A549 (cell line): ENCODE results near the gene CMTM1. TPM values are rescaled to one million over a fixed set of nuclear protein-coding genes. Genes with fewer than 3 reads are reported as not detected.

ENCODE experiments used
- ATAC-seq, 2 experiments: fragments of 200-7000 bp in 1 of 2; fragments of >200 bp in 1 of 2; cut with Nextera tagmentation in 1 of 2; cut with Tn5 transposase in 1 of 2; 3 replicates each; pipeline versions ENCODE4 v1.8.0 to v1.9.1; 2018 to 2020; ENCODE audit warnings: mild to moderate bottlenecking in 1 of 2, moderate library complexity in 1 of 2
- CTCF ChIA-PET: fragments of 300-600 bp; sonication (Branson Sonifier 250); formaldehyde crosslinking; extraction: SDS; loops from one replicate; lab custom pipeline; 2021; ENCODE audit warnings: antibody characterized with exemption, inconsistent platforms; lab: Yijun Ruan, JAX
- POLR2A ChIA-PET: fragments of 350-600 bp; formaldehyde crosslinking; extraction: SDS; loops from one replicate; lab custom pipeline; 2021; ENCODE audit warnings: antibody characterized with exemption, inconsistent platforms; lab: Yijun Ruan, JAX
- DNase-seq, 2 experiments: peaks; one replicate each; pipeline versions ENCODE4 v3.0.0 to v3.0.0-alpha.2; 2011 to 2016; ENCODE audit warnings: low read depth in 1 of 2, low spot score in 1 of 2
- FAIRE-seq: peaks from 2 replicates; lab custom pipeline; 2011; peaks lifted over from hg19 to GRCh38; lab: Jason Lieb, UNC
- H3K27ac ChIP-seq, 2 experiments: fragments of >200 bp; sonication (Bioruptor Twin); formaldehyde crosslinking; 3 replicates each; pipeline ENCODE4 v1.5.1; 2016 to 2017
- H3K4me1 ChIP-seq: fragments of >200 bp; sonication (Bioruptor Twin); formaldehyde crosslinking; 3 replicates; pipeline ENCODE4 v1.6.1; 2016
- H3K4me2 ChIP-seq: fragments of >200 bp; sonication (Bioruptor Twin); formaldehyde crosslinking; 3 replicates; pipeline ENCODE4 v1.6.1; 2016
- H3K4me3 ChIP-seq: fragments of >200 bp; sonication (Bioruptor Twin); formaldehyde crosslinking; 3 replicates; pipeline ENCODE4 v1.5.1; 2016
- H3K9me3 ChIP-seq: fragments of >200 bp; sonication (Bioruptor Twin); formaldehyde crosslinking; 3 replicates; pipeline ENCODE4 v1.6.1; 2016
- BHLHE40 ChIP-seq: IDR thresholded peaks from 2 replicates; pipeline ENCODE4 v1.6.1; 2012; ENCODE audit warnings: low read depth, low read length, inconsistent platforms
- CHD4 ChIP-seq: fragments of 200-600 bp; sonication (generic); IDR thresholded peaks from 2 replicates; pipeline ENCODE4 v1.6.1; 2016; ENCODE audit warnings: antibody characterized with exemption, mild to moderate bottlenecking, borderline replicate concordance
- EP300 ChIP-seq, 2 experiments: fragments of >200 bp; sonication (Bioruptor Twin); formaldehyde crosslinking; IDR thresholded peaks; 2 replicates in 1 of 2; 3 replicates in 1 of 2; pipeline ENCODE4 v1.6.1; 2016 to 2017
- ESRRA ChIP-seq: fragments of 150-350 bp; IDR thresholded peaks from 2 replicates; pipeline ENCODE4 v1.6.1; 2014; ENCODE audit warnings: mild to moderate bottlenecking, low read length, borderline replicate concordance
- FOSB ChIP-seq: fragments of 250-450 bp; sonication (Bioruptor Pico); IDR thresholded peaks from 2 replicates; pipeline ENCODE4 v1.5.0; 2020; ENCODE audit warnings: mild to moderate bottlenecking, moderate library complexity
- FOSL2 ChIP-seq, 2 experiments: fragments of 450-650 bp in 1 of 2; fragments of >200 bp in 1 of 2; sonication (Bioruptor Twin) in 1 of 2; formaldehyde crosslinking; IDR thresholded peaks; 2 replicates each; pipeline versions ENCODE4 v1.5.0 to v1.6.1; 2016 to 2020; ENCODE audit warnings: mild to moderate bottlenecking in 1 of 2, moderate library complexity in 1 of 2
- FOXS1 ChIP-seq: fragments of 250-450 bp; sonication (Bioruptor Pico); IDR thresholded peaks from 2 replicates; pipeline ENCODE4 v1.5.0; 2020; ENCODE audit warnings: mild to moderate bottlenecking, moderate library complexity
- GATA3 ChIP-seq: IDR thresholded peaks from 2 replicates; pipeline ENCODE4 v1.6.1; 2012; ENCODE audit warnings: borderline replicate concordance
- HEYL ChIP-seq: fragments of 250-450 bp; sonication (Bioruptor Pico); IDR thresholded peaks from 2 replicates; pipeline ENCODE4 v1.8.0; 2021; ENCODE audit warnings: mild to moderate bottlenecking, moderate library complexity
- HOXA7 ChIP-seq: fragments of 250-450 bp; sonication (Bioruptor Pico); IDR thresholded peaks from 2 replicates; pipeline ENCODE4 v1.5.0; 2020; ENCODE audit warnings: mild to moderate bottlenecking, moderate library complexity
- HOXB13 ChIP-seq: fragments of 250-450 bp; sonication (Bioruptor Pico); IDR thresholded peaks from 2 replicates; pipeline ENCODE4 v1.5.0; 2020; ENCODE audit warnings: low read depth, mild to moderate bottlenecking, moderate library complexity
- MAFK ChIP-seq: fragments of 450-650 bp; IDR thresholded peaks from 2 replicates; pipeline ENCODE4 v1.6.1; 2014; ENCODE audit not compliant: partially characterized antibody
- MAX ChIP-seq: IDR thresholded peaks from 2 replicates; pipeline ENCODE4 v1.6.1; 2012
- MAZ ChIP-seq: fragments of 150-350 bp; IDR thresholded peaks from 2 replicates; pipeline ENCODE4 v1.6.1; 2014; ENCODE audit warnings: antibody characterized with exemption, low read depth, low read length, borderline replicate concordance
- POLR2A ChIP-seq: IDR thresholded peaks from 2 replicates; pipeline ENCODE4 v1.6.1; 2012; ENCODE audit warnings: mild to moderate bottlenecking, low read length
- SREBF2 ChIP-seq: fragments of 450-650 bp; IDR thresholded peaks from 2 replicates; pipeline ENCODE4 v1.6.1; 2014; ENCODE audit warnings: mild to moderate bottlenecking, moderate library complexity
- TP53 ChIP-seq: fragments of 250-450 bp; sonication (Bioruptor Pico); IDR thresholded peaks from 2 replicates; pipeline ENCODE4 v1.5.0; 2021; ENCODE audit warnings: mild to moderate bottlenecking, moderate library complexity
- ZC3H11A ChIP-seq: fragments of 450-650 bp; IDR thresholded peaks from 2 replicates; pipeline ENCODE4 v1.6.1; 2014; ENCODE audit warnings: antibody characterized with exemption, mild to moderate bottlenecking
- ZFP36 ChIP-seq: fragments of 450-650 bp; IDR thresholded peaks from 2 replicates; pipeline ENCODE4 v1.6.1; 2014; ENCODE audit warnings: borderline replicate concordance; ENCODE audit not compliant: partially characterized antibody
- WGBS: methylation state at CpG from one replicate; pipeline ENCODE4 v1.1.6; 2017; ENCODE audit errors: missing lambda C conversion rate; 5-methylcytosine and 5-hydroxymethylcytosine counted together
- polyA plus RNA-seq, 4 experiments: library from polyadenylated mRNA; depleted of rRNA in 3 of 4; stranded (reverse); fragments of >200 nt; fragmentation: RNase III in 1 of 4; extraction: RNeasy Plus Mini Kit Qiagen cat#74134 plus additional on column Dnase treatment in 1 of 4; gene quantifications; 2 replicates in 3 of 4; 3 replicates in 1 of 4; pipeline ENCODE4 v1.2.3, GENCODE V29; 2011 to 2017
- TF ChIP-seq, protein P1 (sequence below): fragments of >200 bp; sonication (Bioruptor Twin); formaldehyde crosslinking; IDR thresholded peaks from 3 replicates; pipeline ENCODE4 v1.5.1; 2016
- TF ChIP-seq, protein P2 (sequence below): fragments of 150-350 bp; IDR thresholded peaks from 2 replicates; pipeline ENCODE4 v1.6.1; 2014; ENCODE audit warnings: low read depth, mild to moderate bottlenecking, low read length
- TF ChIP-seq, protein P3 (sequence below): fragments of 450-650 bp; IDR thresholded peaks from 2 replicates; pipeline ENCODE4 v1.6.1; 2014; ENCODE audit warnings: antibody characterized with exemption
- TF ChIP-seq, protein P4 (sequence below): fragments of 200-600 bp; sonication (generic); IDR thresholded peaks from 2 replicates; pipeline ENCODE4 v1.6.1; 2016; ENCODE audit warnings: antibody characterized with exemption, mild to moderate bottlenecking, moderate library complexity

CMTM1 gene
- polyA plus RNA-seq, 2 of the 4 experiments (the other 2 are of a cell fraction) = 1.3 to 1.9 TPM

DNA sequence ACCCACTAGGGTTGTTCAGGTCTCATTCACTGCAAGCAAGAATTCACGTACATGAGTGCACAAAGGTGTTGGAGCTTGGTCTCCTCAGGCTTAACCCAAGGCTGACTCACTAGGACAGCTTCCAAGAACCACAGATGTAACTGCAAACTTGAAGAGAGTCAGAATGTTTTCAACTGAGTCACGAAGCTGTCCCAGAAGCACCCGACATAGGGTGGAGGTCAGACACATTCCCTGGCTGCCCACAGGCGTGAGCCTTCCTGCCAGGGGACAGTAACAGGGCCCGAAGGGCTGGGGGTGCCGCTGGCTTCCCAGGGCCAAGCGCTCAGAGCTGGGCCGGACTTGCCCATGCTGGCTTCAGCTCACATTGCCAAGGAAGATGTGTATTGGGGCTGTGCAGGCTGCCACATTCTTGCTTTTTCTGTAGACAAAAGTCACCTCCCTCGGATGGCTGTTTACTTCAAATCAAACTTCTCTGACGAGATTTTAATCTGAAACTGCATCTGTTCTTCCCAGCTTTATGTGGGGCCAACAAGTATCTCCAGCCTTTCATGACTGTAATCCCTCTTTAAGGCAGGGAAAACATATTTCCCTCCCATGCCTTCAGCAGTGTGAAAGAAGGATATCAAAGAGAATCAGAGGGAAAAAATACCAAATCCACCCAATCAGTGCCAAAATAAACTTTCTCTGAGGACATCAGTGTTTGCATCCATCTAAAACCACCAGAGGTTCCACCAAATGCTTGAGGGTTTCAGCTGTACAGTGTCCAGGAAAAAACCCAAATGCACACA, 52.5 kb downstream of the CMTM1 start:
- Histone ChIP-seq H3K4me3 (no peak overlapping the region), H3K4me2 (peak overlapping the region; percentile 33), H3K4me1 (peaks cover 24% of the 10 kb centered on the region), H3K9me3 (no peaks in the 10 kb centered on the region), H3K27ac (peak overlapping the region; percentile 37 to 69; a peak in 4 of 6 replicates)
- FAIRE-seq (no peak), DNase-seq (peak in 1 of 2 experiments; percentile 26), ATAC-seq (peak; percentile 32 to 59; a peak in 4 of 6 replicates)
- TF ChIP-seq MAZ (no peak), FOSL2 (IDR thresholded peaks at IDR 0.05) (0 out of 2 replicates have a peak, but pooled peaks have one; percentile 7), FOSL2 (CRISPR knock-in tag; IDR thresholded peaks at IDR 0.05) (no peak), MAX (0 out of 2 replicates have a peak, but pooled peaks have one; percentile 6)
- ChIA-PET CTCF (interaction anchor here (0.5 to 2.6 kb wide), 10 partner anchors 8 to 249 kb away, joined by 3 to 20 read pairs (median 4); no protein-coding TSS in a partner anchor), POLR2A (no interaction called here)
- 44% methylated on average over 6 of the region's 10 CpGs for WGBS

DNA sequence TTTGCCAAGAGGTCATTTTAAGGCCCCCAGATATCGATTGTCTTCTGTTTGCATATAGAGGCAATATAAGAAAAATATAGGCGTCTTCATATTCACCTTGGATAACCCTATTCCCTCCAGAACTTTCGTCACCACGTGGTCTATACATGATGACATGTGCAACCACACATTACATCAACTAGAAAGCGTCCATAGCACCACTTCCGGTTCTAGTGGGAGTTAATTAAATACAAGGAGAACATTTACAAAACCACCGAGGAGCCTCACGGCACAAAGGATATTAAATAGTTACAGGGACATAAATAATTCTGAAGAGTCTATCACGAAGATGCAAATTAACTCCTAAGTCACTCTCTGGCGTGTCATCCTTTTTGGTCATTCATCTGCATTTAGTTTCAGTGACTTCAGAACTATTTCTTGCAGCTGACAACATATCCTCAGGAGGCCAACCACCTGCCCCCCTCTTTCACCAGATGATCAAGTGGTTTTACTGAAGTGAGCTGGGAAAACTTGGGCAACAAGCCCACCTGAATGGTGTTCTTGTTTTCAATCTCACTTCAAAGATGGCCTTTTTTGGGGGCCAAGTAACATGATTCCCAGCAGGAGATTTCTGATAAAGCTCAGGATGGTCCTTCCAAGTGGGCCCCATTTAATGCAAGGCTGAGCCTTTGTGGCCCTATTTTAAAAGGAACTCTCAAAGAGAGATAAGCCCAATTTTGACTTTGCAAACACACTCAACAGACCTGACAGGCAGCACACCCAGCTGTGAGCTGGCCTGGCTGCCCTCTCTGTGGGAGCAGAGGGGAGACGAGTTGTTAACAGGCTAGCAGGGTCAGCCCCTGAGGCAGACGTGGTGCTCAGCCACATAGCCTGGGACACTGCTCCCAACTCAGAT, 53.5 kb downstream of the CMTM1 start:
- CTCF ChIA-PET = interaction anchor here (0.6 to 2.6 kb wide), 6 partner anchors 11 to 290 kb away, joined by 3 to 20 read pairs (median 3); no protein-coding TSS in a partner anchor
- no peak for TF ChIP-seq SREBF2
- no peak for TF ChIP-seq HOXB13 (CRISPR knock-in tag)
- TF ChIP-seq, protein P1, sequence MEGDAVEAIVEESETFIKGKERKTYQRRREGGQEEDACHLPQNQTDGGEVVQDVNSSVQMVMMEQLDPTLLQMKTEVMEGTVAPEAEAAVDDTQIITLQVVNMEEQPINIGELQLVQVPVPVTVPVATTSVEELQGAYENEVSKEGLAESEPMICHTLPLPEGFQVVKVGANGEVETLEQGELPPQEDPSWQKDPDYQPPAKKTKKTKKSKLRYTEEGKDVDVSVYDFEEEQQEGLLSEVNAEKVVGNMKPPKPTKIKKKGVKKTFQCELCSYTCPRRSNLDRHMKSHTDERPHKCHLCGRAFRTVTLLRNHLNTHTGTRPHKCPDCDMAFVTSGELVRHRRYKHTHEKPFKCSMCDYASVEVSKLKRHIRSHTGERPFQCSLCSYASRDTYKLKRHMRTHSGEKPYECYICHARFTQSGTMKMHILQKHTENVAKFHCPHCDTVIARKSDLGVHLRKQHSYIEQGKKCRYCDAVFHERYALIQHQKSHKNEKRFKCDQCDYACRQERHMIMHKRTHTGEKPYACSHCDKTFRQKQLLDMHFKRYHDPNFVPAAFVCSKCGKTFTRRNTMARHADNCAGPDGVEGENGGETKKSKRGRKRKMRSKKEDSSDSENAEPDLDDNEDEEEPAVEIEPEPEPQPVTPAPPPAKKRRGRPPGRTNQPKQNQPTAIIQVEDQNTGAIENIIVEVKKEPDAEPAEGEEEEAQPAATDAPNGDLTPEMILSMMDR = no peak
- no peak for TF ChIP-seq GATA3
- TF ChIP-seq EP300 (IDR thresholded peaks at IDR 0.05) = no peak
- TF ChIP-seq MAX = no peak
- no peak for TF ChIP-seq TP53 (CRISPR knock-in tag)
- TF ChIP-seq, all 56 proteins: peak for 0
- POLR2A ChIA-PET = no interaction called here
- no peak overlapping the region for H3K27ac ChIP-seq
- ATAC-seq = no peak
- no peak for FAIRE-seq
- no peak overlapping the region for H3K4me3 ChIP-seq
- DNase-seq = no peak
- WGBS = 88% methylated on average over 12 of the region's 12 CpGs
- H3K9me3 ChIP-seq = no peaks in the 10 kb centered on the region
- peaks cover 24% of the 10 kb centered on the region for H3K4me1 ChIP-seq
- H3K4me2 ChIP-seq = no peak overlapping the region

DNA sequence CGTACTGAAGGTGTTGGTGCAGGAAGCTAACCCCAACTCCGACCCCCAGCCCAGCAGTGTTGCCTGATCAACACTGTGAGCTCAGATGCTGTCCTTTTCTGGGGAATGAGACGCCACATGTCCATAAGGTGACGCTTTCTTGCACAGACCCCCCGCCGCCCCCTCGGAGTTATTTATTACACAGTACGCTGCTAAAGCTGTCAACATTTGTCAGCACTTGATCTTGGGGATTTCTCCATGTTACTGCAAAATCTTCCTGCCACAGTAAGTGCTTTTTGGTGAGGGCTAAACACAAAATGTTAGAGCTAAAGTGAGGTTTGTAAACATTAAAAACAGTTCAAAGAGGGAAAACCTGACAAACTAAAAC, 54.2 kb downstream of the CMTM1 start:
- ATAC-seq = no peak
- H3K4me2 ChIP-seq = no peak overlapping the region
- POLR2A ChIA-PET = no interaction called here

More for the DNA sequence above, 54.2 kb downstream of the CMTM1 start:
- Histone ChIP-seq H3K4me1 (peaks cover 24% of the 10 kb centered on the region), H3K27ac (no peak overlapping the region), H3K9me3 (no peaks in the 10 kb centered on the region), H3K4me3 (no peak overlapping the region)
- CTCF ChIA-PET = interaction anchor here (1.0 to 2.3 kb wide), 5 partner anchors 12 to 290 kb away, joined by 3 to 13 read pairs (median 3); no protein-coding TSS in a partner anchor
- FAIRE-seq = no peak
- WGBS = 93% methylated on average over 8 of the region's 8 CpGs
- no peak for DNase-seq
- TF ChIP-seq FOSB (CRISPR knock-in tag) (no peak), FOXS1 (no peak), HEYL (CRISPR knock-in tag) (no peak), ZC3H11A (no peak), MAFK (no peak), CHD4 (no peak), ZFP36 (no peak), POLR2A (no peak), ESRRA (no peak), BHLHE40 (no peak), HOXA7 (CRISPR knock-in tag) (no peak)
- TF ChIP-seq, protein P2, sequence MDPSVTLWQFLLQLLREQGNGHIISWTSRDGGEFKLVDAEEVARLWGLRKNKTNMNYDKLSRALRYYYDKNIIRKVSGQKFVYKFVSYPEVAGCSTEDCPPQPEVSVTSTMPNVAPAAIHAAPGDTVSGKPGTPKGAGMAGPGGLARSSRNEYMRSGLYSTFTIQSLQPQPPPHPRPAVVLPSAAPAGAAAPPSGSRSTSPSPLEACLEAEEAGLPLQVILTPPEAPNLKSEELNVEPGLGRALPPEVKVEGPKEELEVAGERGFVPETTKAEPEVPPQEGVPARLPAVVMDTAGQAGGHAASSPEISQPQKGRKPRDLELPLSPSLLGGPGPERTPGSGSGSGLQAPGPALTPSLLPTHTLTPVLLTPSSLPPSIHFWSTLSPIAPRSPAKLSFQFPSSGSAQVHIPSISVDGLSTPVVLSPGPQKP = no peak
- TF ChIP-seq, protein P3, sequence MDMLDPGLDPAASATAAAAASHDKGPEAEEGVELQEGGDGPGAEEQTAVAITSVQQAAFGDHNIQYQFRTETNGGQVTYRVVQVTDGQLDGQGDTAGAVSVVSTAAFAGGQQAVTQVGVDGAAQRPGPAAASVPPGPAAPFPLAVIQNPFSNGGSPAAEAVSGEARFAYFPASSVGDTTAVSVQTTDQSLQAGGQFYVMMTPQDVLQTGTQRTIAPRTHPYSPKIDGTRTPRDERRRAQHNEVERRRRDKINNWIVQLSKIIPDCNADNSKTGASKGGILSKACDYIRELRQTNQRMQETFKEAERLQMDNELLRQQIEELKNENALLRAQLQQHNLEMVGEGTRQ = no peak
- TF ChIP-seq, protein P4, sequence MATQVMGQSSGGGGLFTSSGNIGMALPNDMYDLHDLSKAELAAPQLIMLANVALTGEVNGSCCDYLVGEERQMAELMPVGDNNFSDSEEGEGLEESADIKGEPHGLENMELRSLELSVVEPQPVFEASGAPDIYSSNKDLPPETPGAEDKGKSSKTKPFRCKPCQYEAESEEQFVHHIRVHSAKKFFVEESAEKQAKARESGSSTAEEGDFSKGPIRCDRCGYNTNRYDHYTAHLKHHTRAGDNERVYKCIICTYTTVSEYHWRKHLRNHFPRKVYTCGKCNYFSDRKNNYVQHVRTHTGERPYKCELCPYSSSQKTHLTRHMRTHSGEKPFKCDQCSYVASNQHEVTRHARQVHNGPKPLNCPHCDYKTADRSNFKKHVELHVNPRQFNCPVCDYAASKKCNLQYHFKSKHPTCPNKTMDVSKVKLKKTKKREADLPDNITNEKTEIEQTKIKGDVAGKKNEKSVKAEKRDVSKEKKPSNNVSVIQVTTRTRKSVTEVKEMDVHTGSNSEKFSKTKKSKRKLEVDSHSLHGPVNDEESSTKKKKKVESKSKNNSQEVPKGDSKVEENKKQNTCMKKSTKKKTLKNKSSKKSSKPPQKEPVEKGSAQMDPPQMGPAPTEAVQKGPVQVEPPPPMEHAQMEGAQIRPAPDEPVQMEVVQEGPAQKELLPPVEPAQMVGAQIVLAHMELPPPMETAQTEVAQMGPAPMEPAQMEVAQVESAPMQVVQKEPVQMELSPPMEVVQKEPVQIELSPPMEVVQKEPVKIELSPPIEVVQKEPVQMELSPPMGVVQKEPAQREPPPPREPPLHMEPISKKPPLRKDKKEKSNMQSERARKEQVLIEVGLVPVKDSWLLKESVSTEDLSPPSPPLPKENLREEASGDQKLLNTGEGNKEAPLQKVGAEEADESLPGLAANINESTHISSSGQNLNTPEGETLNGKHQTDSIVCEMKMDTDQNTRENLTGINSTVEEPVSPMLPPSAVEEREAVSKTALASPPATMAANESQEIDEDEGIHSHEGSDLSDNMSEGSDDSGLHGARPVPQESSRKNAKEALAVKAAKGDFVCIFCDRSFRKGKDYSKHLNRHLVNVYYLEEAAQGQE = no peak
